HG03045 (cell line): Measurements from ENCODE around the gene CCDC59.

ENCODE experiments used
- ATAC-seq: cut with Tn5 transposase; IDR thresholded peaks from one replicate; pipeline ENCODE4 v1.9.1; 2021; ENCODE audit warnings: mild to moderate bottlenecking, moderate library complexity; ENCODE audit not compliant: unreplicated experiment

CCDC59 gene

DNA sequence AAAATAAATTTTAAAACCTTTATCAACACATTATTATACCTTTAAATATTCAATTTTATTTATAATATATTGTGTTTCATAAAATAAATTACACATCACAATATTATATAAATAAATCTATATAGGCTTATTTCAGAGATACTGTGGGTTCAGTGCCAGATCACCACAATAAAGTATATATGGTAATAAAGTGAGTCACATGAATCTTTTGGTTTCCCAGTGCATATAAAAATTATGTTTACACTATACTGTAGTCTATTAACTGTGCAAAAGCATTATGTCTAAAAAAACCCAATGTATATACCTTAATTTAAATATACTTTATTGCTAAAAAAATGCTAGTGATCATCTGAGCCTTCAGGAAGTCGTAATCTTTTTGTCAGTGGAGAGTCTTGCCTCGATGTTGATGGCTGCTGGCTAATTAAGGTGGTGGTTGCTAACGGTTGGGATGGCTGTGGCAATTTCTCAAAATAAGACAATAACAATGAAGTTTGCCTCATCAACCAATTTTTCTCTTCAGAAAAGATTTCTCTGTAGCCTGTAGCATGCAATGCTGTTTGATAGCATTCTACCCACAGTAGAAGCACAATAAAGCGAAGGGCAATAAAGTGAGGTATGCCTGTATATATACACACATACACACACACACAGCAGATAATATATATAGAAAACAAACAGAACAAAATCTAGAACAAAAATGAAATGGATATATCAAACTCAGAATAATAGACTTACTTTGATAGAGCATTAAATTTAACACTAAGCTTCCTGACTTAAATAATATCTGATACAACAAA lies 32.4 kb downstream of the CCDC59 start:
- ATAC-seq: no peak

DNA sequence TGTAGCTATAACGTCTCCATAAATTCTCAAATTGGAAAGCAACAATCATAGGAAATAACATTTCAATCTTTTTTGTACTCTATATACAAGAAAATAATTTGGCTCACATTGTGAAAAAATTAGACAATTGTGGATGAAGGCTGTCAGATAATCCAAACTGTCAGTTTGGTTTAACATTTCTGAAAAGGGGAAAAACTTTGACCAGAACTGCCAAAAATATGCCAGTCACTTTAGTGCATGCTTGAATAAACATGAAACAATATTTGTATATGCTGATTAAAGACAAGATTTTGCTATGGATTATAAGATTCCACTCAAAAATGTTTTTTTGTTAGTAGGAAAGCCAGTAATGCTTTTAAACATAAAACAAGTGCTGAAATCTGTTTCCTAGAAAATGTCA lies 38.9 kb downstream of the CCDC59 start:
- ATAC-seq: no peak

DNA sequence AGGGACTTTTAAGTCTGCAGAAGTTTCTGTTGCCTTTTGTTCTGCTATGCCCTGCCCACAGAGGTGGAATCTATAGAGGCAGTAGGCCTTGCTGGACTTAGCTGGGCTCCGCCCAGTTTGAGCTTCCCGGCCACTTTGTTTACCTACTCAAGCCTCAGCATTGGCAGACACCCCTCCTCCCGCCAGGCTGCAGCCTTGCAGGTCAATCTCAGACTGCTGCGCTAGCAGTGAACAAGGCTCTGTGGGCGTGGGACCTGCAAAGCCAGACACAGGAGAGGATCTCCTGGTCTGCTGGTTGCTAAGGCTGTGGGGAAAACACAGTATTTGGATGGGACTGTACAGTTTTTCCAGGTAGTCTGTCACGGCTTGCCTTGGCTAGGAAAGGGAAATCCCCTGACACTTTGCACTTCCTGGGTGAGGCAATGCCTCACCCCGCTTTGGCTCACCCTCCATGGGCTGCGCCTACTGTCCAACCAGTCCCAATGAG lies 43.7 kb downstream of the CCDC59 start:
- ATAC-seq: no peak
